GDM1 (cell line): ENCODE results near the gene TGFBR1.
A peak's percentile ranks its signal among the peaks of the same experiment; 100 is the strongest.

Experiments used
- DNase-seq: peaks from one replicate; lab custom pipeline; 2025; lab: John Stamatoyannopoulos, UW

TGFBR1 gene

DNA sequence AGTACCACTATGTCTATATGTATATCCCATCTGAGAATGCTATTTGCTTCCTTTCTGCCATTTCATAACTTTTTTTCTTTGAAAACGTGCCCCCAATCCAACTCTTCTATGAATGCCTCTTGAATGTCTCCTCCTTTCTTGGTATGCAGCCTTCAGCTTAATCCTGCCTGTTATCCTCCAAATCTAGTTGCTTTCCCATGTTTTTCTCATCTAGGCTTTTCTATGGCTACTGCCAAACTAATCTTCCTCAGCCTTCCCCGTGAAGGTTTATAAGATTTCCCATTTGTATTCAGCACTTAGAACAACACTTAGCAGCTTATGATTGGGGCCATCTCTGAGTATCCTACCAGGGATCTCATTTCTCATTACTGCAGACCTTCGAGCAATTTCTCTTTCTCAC is 2.5 kb downstream of the TGFBR1 start:
- DNase-seq: no peak

- no peak for DNase-seq
Observed at GRCh38 chr9:99108131-99108530, 3.2 kb downstream of the TGFBR1 start.

DNA sequence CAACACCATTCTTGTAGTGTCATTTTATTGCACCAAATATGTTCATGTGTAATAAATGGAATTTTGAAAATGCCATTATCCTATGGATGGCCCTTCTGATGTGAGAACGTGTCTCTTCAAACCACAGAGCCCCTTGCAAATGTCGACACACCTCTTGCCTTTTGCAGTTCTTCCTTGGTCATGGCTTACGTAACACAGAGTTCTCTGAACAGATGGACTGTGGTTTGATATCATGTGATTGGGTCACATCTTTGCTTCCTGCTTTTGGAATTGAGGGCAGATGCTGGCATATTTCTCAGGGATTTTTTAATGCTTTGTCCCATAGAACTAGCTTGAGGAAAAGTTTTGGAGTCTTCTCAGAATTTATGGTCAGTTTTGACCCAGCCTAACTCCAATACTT is 4.6 kb downstream of the TGFBR1 start:
- DNase-seq: peak; percentile 20

GRCh38 chr9:99112750-99113413 is 8.0 kb downstream of the TGFBR1 start:
- no peak for DNase-seq

DNA sequence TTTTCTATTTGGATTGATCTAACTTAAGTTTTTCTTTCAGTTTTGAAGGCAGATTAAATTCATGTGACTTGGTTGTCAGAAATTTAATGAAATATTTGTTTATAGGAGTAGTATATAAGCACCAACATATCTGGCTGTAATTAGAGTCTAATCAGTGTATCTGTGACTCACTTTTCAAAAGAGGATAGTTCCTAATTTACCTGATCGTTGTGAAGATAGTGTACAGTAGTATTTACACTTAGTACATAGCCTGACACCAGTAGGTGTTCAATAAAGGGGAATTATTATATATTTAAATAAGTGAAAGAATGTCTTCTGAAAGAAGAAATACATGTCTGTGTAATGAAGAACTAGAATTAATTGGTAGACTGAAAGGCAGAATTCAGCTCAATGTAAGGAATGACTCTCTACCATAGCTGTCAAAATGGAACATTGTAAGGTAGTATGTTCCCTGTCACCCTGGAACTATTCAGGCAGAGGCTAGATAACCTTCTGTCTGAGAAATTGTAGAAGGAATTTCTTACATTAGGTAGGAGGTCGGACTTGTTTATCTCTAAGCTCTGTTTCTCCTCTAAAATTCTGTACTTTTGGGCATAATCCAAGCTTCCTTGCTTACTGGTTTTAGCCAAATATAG is 8.6 kb downstream of the TGFBR1 start:
- DNase-seq: no peak

DNA sequence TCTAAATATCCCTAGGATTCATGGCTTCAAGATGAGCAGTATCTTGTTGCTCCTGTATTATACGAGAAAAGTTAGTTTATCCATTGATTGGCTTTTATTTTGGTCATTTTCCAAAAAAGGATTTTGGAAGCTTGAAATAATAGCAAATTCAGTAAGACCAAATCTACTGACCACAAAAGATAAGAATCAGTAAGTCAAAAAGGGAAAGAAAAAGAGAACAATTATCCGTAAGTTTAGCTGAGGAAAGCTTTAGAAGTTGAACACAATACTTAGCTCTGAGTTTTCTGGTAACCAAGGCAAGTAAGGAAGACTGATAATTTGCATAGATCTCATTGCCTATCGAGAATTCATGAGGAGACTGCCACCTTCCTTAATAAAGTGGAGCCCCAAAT is 9.1 kb downstream of the TGFBR1 start:
- DNase-seq: no peak

GRCh38 chr9:99114846-99115500 is 10.1 kb downstream of the TGFBR1 start:
- DNase-seq: no peak

DNA sequence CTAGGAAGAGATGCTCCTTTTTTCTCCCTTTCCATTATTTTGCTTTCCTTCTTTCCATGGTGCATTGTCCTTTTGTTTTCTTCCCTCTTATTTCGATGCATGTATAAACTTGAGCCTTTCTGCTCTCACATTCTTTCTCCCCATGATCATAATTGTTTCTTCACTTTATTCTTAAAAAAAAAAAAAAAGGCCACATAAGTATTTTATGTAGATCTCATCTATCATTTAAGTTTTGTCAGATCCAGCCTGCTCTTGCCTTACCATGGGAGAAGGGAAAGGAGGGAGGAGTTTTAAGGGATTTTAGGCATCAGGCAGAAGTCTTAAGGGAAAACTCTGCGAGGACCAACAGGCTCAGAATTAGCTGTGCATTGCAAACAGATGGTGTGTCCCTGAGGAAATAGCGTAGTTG is 11.1 kb downstream of the TGFBR1 start:
- no peak for DNase-seq

GRCh38 chr9:99118782-99119466 is 14.0 kb downstream of the TGFBR1 start:
- peak; percentile 48 for DNase-seq

GRCh38 chr9:99119976-99120655 is 15.2 kb downstream of the TGFBR1 start:
- no peak for DNase-seq

DNA sequence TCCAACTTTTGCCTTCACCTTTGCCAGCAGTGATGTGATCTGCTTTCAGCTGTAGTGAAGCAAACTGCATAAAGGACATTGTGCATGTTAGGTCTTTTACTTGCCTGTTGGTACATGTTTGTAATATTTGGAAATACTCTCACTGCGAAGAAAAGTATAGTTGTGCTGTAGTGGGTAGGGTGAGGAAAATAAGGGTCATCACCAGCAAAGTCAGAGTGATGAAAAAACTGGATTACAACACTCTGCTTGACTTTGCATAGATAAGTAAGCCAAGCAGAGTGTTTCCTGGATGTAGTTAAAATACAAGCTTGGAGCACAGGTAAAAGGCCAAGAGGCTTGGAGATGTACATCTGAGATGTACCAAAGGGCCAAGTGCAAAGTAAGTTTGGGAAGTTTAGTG is 16.7 kb downstream of the TGFBR1 start:
- DNase-seq: no peak

DNA sequence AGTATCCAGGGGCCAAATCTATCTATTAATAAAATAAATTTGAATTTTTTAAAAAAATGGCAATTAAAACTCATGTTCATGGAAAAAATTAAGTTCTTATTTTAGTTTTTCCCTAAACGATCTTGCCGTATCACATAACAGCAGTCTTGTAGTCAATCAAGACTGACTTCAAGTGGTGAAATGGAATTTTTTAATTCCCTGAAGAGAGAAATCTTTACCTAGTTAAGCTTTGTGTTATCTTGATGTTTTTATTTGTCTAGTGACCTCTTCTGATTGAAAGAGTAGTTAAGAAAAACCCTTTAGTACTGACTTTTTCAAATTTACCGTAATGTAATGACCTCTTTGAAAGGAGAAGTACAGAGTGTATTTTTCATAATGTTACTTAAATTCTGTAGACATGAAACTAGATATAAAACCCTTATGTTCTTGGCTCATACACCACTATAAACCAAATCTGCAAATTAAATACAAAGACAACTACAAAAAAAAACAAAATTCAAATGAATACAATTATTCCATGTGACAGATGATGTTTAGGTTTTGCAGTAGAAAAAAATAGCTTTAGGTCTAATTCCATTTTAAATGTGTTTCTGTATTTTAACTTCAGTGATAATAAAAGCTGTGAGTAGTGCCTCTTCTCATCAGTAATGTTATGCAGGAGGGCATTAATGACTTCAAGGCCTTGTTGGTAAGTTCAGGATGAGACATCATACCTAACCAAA is 19.8 kb downstream of the TGFBR1 start:
- DNase-seq: no peak

DNA sequence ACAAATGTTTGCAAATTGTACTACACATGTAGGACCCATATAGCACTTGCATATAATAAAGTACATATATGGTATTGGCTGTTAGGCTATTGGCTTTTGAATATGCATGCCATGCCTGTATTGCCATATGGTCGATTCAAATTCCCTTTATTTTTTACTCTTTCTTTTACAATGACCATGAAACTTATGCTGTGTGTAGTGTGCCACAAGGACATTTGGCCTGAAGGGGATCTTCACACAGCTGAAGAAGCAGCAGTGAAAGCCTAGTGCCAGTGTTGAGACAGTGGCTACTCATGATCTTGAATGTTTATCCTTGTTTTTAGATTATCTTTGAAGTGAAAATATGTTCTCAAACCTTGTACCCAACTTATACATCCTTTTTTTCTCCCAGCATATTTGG is 20.5 kb downstream of the TGFBR1 start:
- DNase-seq: no peak

GRCh38 chr9:99126312-99126711 is 21.4 kb downstream of the TGFBR1 start:
- no peak for DNase-seq

DNA sequence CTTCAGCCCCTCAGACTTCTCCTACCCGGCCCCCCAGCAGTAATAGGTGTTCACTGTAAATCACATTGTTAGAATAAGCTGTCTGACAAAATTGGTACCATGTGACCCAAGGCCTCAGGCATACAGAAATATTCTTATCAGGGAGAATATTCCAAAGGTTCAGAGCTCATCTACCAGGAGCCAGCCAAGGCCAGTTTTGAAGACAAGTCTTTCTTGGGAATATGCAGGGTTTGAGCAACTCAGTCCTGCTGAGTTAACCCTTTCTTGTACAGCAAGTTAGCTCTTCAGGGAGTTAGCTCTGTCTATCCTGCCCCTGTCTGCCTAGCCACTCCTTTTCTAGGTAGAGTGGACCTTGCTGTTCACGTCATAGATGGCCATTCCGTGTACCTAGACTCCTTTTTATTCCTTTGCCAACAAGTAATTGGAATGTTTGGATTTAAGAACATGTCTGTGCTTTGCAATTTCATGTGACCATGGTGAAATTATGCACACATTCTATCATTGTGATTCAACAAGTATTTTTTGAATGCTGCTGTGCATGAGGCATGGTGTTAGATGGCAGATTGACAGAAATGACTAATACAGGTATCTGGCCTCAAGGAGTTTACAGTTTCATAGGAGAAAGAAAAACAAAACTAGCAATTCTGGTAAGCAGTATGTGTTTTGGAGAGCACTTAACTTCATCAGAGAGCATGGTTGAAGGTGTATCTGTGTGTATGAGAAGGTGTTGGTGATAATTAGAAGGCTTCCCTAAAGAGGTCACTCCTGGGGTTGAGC is 22.6 kb downstream of the TGFBR1 start:
- no peak for DNase-seq

DNA sequence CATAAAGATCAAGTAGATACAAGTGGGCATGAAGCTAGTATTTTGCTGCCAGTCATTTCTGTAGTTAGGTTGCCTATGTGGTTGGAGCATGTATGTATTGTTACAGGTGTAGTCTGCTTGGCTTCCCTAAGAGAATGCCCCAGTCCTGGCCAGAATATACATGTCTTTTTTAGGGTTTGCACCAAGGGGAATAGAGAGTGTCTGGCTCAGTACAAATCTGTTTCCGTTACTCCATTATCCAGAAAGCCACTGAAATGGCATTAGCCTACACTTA is 23.2 kb downstream of the TGFBR1 start:
- no peak for DNase-seq

DNA sequence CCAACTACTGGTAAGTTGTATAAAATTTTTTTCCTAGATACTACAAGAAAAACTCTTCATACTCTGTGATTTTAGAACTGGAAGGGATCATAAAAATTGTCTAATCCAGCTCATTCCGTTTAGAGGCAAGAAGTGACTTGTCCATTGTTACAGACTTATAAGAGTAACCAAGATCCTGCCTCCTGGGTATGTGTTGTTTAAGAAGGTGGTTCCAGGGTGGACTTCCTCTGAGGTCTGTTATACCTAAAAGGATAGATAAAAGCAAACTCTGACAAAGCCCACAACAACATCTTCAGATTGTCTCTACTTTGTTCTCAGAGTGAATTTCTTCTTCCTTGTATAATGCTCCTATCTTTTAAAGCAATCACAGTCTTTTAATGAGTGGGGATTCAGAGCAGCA is 24.2 kb downstream of the TGFBR1 start:
- DNase-seq: no peak

DNA sequence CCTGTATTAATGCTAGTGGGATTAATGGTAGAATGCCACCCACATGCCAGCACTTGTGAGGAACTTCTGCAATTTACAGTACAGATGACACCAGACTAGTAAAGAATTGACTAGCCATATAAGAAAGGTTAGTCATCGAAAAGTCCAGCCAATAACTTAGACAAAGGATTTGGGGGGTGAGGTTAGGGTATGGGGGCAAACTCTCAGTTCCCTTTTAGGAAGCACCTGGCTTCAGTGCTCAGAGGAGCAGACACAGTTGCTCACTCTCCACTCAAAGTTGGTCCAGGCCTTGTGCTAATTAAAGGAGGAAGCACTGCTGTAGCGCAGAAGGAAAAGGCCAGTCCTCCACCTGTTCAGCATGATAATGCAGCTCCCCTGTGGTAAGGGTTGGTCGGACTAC is 25.2 kb downstream of the TGFBR1 start:
- DNase-seq: no peak

DNA sequence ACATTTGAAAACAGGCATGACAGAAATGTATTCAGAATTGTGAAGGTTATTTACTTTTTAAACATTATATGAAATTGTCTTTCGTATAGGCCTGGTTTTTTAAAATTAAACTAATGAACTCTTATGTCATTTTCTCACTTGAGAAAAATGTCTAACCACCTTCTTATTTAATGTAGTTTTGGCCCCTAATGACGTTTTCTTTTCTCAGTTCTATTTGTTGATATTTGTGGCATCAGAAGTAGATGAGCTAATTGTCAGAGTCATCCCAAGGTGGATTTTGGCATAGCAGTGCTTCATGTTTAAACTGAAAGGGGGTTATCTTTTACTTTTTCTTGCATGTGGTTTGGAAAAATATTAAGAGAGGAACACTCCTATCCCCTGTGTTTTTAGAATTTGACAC is 28.2 kb downstream of the TGFBR1 start:
- DNase-seq: no peak

GRCh38 chr9:99134893-99135341 is 30.0 kb downstream of the TGFBR1 start:
- DNase-seq: no peak

DNA sequence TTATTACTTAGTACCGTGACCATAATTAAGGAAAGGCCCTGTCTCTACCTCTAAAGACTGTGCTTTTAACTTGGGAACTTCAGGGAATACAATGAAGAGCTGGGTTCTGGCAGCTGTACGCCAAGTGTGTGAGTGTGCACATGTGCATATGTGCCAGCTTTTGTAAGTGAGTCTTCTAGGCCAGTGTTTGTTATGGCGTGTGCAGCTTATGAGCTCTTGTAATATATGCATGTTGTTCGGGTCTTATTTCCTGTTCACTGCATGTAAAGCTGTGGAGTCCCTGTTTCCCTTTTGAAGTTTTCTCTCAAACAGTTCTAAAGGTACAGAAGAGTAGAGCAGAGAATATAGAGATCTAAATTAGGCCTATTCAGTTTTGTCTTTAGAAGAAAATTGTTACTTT is 30.5 kb downstream of the TGFBR1 start:
- DNase-seq: no peak
